ENCODE measurements around the gene ASPDH.

Gene ASPDH

GRCh38 chr19:50511069-50511822 is 2.5 kb downstream of the ASPDH start, which contains the start of gene JOSD2:
Gene JOSD2 (minus strand): TSS chr19:50511191. CDS start chr19:50510431, 760 bp downstream.
- H3K4me1 ChIP-seq (ENCODE audit: control insufficient read depth in 1 of 2, insufficient read depth in 1 of 2, low read depth in 1 of 2, low read length in 1 of 2), result peaks cover 6 to 9% of the 10 kb centered on the region in 2 experiments
- H3K36me3 ChIP-seq, result peaks cover 2% of the 10 kb centered on the region
- peak; percentile 33 for TF ChIP-seq CTCF (IDR thresholded peaks at IDR 0.05)
- peak within 1 kb of the TSS; percentile 81 for H3K27ac ChIP-seq
- H3K4me3 ChIP-seq (ENCODE audit: low read depth in 1 of 2, low read length in 1 of 2), result peak within 1 kb of the TSS; percentile 71 to 81
- H3K27me3 ChIP-seq, result peaks cover 31% of the 10 kb centered on the region
- no peaks in the 10 kb centered on the region for H3K9me3 ChIP-seq

- no peaks in the 10 kb centered on the region for H3K9me3 ChIP-seq
- TF ChIP-seq CTCF (IDR thresholded peaks at IDR 0.05), result no peak
Measured at GRCh38 chr19:50510700-50511068, 3.0 kb downstream of the ASPDH start.

GRCh38 chr19:50510121-50510670 is 3.5 kb downstream of the ASPDH start:
- H3K9me3 ChIP-seq, result no peaks in the 10 kb centered on the region
- peaks cover 6 to 9% of the 10 kb centered on the region in 2 experiments for H3K4me1 ChIP-seq (ENCODE audit: control insufficient read depth in 1 of 2, insufficient read depth in 1 of 2, low read depth in 1 of 2, low read length in 1 of 2)
- H3K27ac ChIP-seq, result peak overlapping the region; percentile 81
- TF ChIP-seq CTCF (IDR thresholded peaks at IDR 0.05), result no peak
- peaks cover 20% of the 10 kb centered on the region for H3K27me3 ChIP-seq
- peak overlapping the region; percentile 71 to 81 for H3K4me3 ChIP-seq (ENCODE audit: low read depth in 1 of 2, low read length in 1 of 2)
- peaks cover 7% of the 10 kb centered on the region for H3K36me3 ChIP-seq

More at GRCh38 chr19:50510700-50511068, 3.0 kb downstream of the ASPDH start:
- H3K4me3 ChIP-seq (ENCODE audit: low read depth in 1 of 2, low read length in 1 of 2), result peak overlapping the region; percentile 71 to 81
- H3K4me1 ChIP-seq (ENCODE audit: control insufficient read depth in 1 of 2, insufficient read depth in 1 of 2, low read depth in 1 of 2, low read length in 1 of 2), result peaks cover 6 to 9% of the 10 kb centered on the region in 2 experiments
- peaks cover 25% of the 10 kb centered on the region for H3K27me3 ChIP-seq
- H3K27ac ChIP-seq, result peak overlapping the region; percentile 81
- peaks cover 7% of the 10 kb centered on the region for H3K36me3 ChIP-seq

GRCh38 chr19:50509366-50509765 is 4.3 kb downstream of the ASPDH start:
- Histone ChIP-seq H3K27me3 (peaks cover 12% of the 10 kb centered on the region), H3K9me3 (no peaks in the 10 kb centered on the region), H3K4me1 (ENCODE audit: control insufficient read depth in 1 of 2, insufficient read depth in 1 of 2, low read depth in 1 of 2, low read length in 1 of 2) (peaks cover 6 to 9% of the 10 kb centered on the region in 2 experiments), H3K27ac (no peak overlapping the region), H3K36me3 (peaks cover 7% of the 10 kb centered on the region), H3K4me3 (ENCODE audit: low read depth in 1 of 2, low read length in 1 of 2) (no peak overlapping the region)
- no peak for TF ChIP-seq CTCF (IDR thresholded peaks at IDR 0.05)

GRCh38 chr19:50508843-50509190 is 4.9 kb downstream of the ASPDH start:
- TF ChIP-seq CTCF (IDR thresholded peaks at IDR 0.05), result no peak
- H3K4me1 ChIP-seq (ENCODE audit: control insufficient read depth in 1 of 2, insufficient read depth in 1 of 2, low read depth in 1 of 2, low read length in 1 of 2), result peaks cover 6 to 9% of the 10 kb centered on the region in 2 experiments
- H3K27ac ChIP-seq, result no peak overlapping the region
- peaks cover 7% of the 10 kb centered on the region for H3K36me3 ChIP-seq
- H3K27me3 ChIP-seq, result peaks cover 7% of the 10 kb centered on the region
- no peaks in the 10 kb centered on the region for H3K9me3 ChIP-seq
- H3K4me3 ChIP-seq (ENCODE audit: low read depth in 1 of 2, low read length in 1 of 2), result no peak overlapping the region

All from neutrophil (primary cell).